GM12878 (cell line): ENCODE data around the gene TIGD2. TPM values are rescaled to one million over a fixed set of nuclear protein-coding genes. Genes with fewer than 3 reads are reported as not detected.

Experiments
- ATAC-seq: fragments of 200-7000 bp; cut with Tn5 transposase; 3 replicates; pipeline ENCODE4 v1.9.1; 2020; ENCODE audit warnings: mild to moderate bottlenecking, moderate library complexity
- BruUV-seq: library from RNA; stranded (reverse); fragments of 400-500 nt; replicated peaks from 2 replicates; lab custom pipeline; 2021; lab: Mats Ljungman, UMichigan
- CTCF ChIA-PET: fragments of 300-600 bp; sonication (Branson Sonifier 250); formaldehyde crosslinking; extraction: SDS; loops from one replicate; lab custom pipeline; 2021; ENCODE audit warnings: inconsistent platforms; lab: Yijun Ruan, JAX
- POLR2A ChIA-PET: fragments of 350-600 bp; formaldehyde crosslinking; extraction: SDS; loops from one replicate; lab custom pipeline; 2021; ENCODE audit warnings: inconsistent platforms; lab: Charles Lee
- RAD21 ChIA-PET: fragments of 300-600 bp; sonication (Branson Sonifier 250); formaldehyde crosslinking; loops from one replicate; lab custom pipeline; 2023; ENCODE audit warnings: antibody characterized with exemption; ENCODE audit not compliant: unreplicated experiment; lab: Charles Lee
- SMC1A ChIA-PET: fragments of 300-600 bp; sonication (Branson Sonifier 250); formaldehyde crosslinking; loops from one replicate; lab custom pipeline; 2023; ENCODE audit not compliant: unreplicated experiment, uncharacterized antibody; lab: Charles Lee
- DNase-seq: peaks from one replicate; pipeline ENCODE4 v3.0.0-alpha.2; 2011; ENCODE audit warnings: low read depth, low spot score
- FAIRE-seq: peaks from 3 replicates; lab custom pipeline; 2011; peaks lifted over from hg19 to GRCh38; lab: Jason Lieb, UNC
- H2AFZ ChIP-seq: 2 replicates; pipeline ENCODE4 v1.6.0; 2011; ENCODE audit warnings: low read depth, low read length, control low read depth; ENCODE audit not compliant: control insufficient read depth
- H3K27ac ChIP-seq: 2 replicates; pipeline ENCODE4 v1.5.1; 2011; ENCODE audit warnings: control low read depth; ENCODE audit not compliant: control insufficient read depth, insufficient read depth
- H3K27me3 ChIP-seq, 2 experiments: replicated peaks in 1 of 2; 2 replicates each; pipeline versions ENCODE4 v1.6.0 to v1.6.1; 2011; ENCODE audit warnings: low read length in 1 of 2; ENCODE audit not compliant: control insufficient read depth in 2 of 2, insufficient read depth in 2 of 2
- H3K36me3 ChIP-seq, 2 experiments: 2 replicates each; pipeline ENCODE4 v1.5.1; 2011; ENCODE audit warnings: low read length in 1 of 2; ENCODE audit not compliant: control insufficient read depth in 2 of 2, insufficient read depth in 2 of 2
- H3K4me1 ChIP-seq: 2 replicates; pipeline ENCODE4 v1.6.1; 2011; ENCODE audit warnings: mild to moderate bottlenecking, low read length, moderate library complexity, mixed read lengths; ENCODE audit not compliant: control insufficient read depth, insufficient read depth
- H3K4me2 ChIP-seq: 2 replicates; pipeline ENCODE4 v1.6.0; 2011; ENCODE audit warnings: control low read depth; ENCODE audit not compliant: control insufficient read depth, insufficient read depth
- H3K4me3 ChIP-seq: fragments of 200-600 bp; sonication (generic); 2 replicates; pipeline ENCODE4 v1.5.1; 2016
- H3K79me2 ChIP-seq: 2 replicates; pipeline ENCODE4 v1.6.0; 2011; ENCODE audit warnings: low read length; ENCODE audit not compliant: control insufficient read depth, insufficient read depth
- H3K9ac ChIP-seq: 2 replicates; pipeline ENCODE4 v1.8.0; 2011; ENCODE audit warnings: low read length, control low read depth, mixed read lengths; ENCODE audit not compliant: control insufficient read depth, insufficient read depth
- H3K9me3 ChIP-seq: replicated peaks from 3 replicates; pipeline ENCODE4 v1.5.1; 2011; ENCODE audit warnings: mild to moderate bottlenecking, low read length; ENCODE audit not compliant: control insufficient read depth, insufficient read depth
- H4K20me1 ChIP-seq: 2 replicates; pipeline ENCODE4 v1.6.0; 2011; ENCODE audit not compliant: control insufficient read depth, insufficient read depth
- CHD1 ChIP-seq: IDR thresholded peaks from 2 replicates; pipeline ENCODE4 v1.6.1; 2012; ENCODE audit warnings: low read depth, low read length, improper control_type of control experiment
- CHD2 ChIP-seq: IDR thresholded peaks from 2 replicates; pipeline ENCODE4 v1.6.1; 2011; ENCODE audit warnings: low read depth, low read length, improper control_type of control experiment, borderline replicate concordance
- CREB1 ChIP-seq: IDR thresholded peaks from 2 replicates; pipeline ENCODE4 v1.6.1; 2012; ENCODE audit warnings: low read depth, mild to moderate bottlenecking, inconsistent platforms
- DPF2 ChIP-seq: fragments of 450-650 bp; IDR thresholded peaks from 2 replicates; pipeline ENCODE4 v1.6.1; 2017; ENCODE audit warnings: mild to moderate bottlenecking
- EGR1 ChIP-seq, 2 experiments: IDR thresholded peaks; 1 replicate in 1 of 2; 2 replicates in 1 of 2; pipeline ENCODE4 v1.6.1; 2011 to 2012; ENCODE audit warnings: low read depth in 2 of 2, low read length in 2 of 2, borderline replicate concordance in 1 of 2, mild to moderate bottlenecking in 1 of 2, moderate library complexity in 1 of 2
- EP300 ChIP-seq, 2 experiments: fragments of 150-350 bp in 1 of 2; IDR thresholded peaks; 2 replicates each; pipeline ENCODE4 v1.6.1; 2011 to 2012; ENCODE audit warnings: low read depth in 2 of 2, low read length in 2 of 2, borderline replicate concordance in 1 of 2, improper control_type of control experiment in 1 of 2, inconsistent platforms in 1 of 2; ENCODE audit not compliant: control insufficient read depth in 1 of 2
- GABPA ChIP-seq: IDR thresholded peaks from 2 replicates; pipeline ENCODE4 v1.6.1; 2014; ENCODE audit warnings: antibody characterized with exemption, low read depth, mild to moderate bottlenecking, inconsistent platforms
- HDAC2 ChIP-seq: fragments of 200-600 bp; sonication (generic); IDR thresholded peaks from 2 replicates; pipeline ENCODE4 v1.6.1; 2017
- IRF5 ChIP-seq: fragments of 450-650 bp; IDR thresholded peaks from 2 replicates; pipeline ENCODE4 v1.6.1; 2017; ENCODE audit warnings: borderline replicate concordance
- MXI1 ChIP-seq: fragments of 150-350 bp; IDR thresholded peaks from 2 replicates; pipeline ENCODE4 v1.6.1; 2011; ENCODE audit warnings: low read depth, mild to moderate bottlenecking, inconsistent platforms, low read length, improper control_type of control experiment
- RAD21 ChIP-seq: IDR thresholded peaks from 2 replicates; pipeline ENCODE4 v1.6.1; 2011; ENCODE audit warnings: mild to moderate bottlenecking, low read depth, low read length, moderate library complexity; ENCODE audit not compliant: insufficient read depth
- RAD51 ChIP-seq: fragments of 450-650 bp; IDR thresholded peaks from 2 replicates; pipeline ENCODE4 v1.6.1; 2016; ENCODE audit warnings: moderate library complexity, mild to moderate bottlenecking, inconsistent platforms
- RB1 ChIP-seq: fragments of 450-650 bp; formaldehyde crosslinking; IDR thresholded peaks from 2 replicates; pipeline ENCODE4 v1.6.1; 2017; ENCODE audit warnings: mild to moderate bottlenecking, borderline replicate concordance
- RBBP5 ChIP-seq: fragments of 200-600 bp; sonication (generic); conservative IDR thresholded peaks from 2 replicates; pipeline ENCODE4 v1.6.1; 2016
- SMARCA5 ChIP-seq: fragments of 450-650 bp; IDR thresholded peaks from 2 replicates; pipeline ENCODE4 v1.6.1; 2017; ENCODE audit warnings: mild to moderate bottlenecking
- SP1 ChIP-seq: IDR thresholded peaks from one replicate; pipeline ENCODE4 v1.6.1; 2011; ENCODE audit warnings: low read depth, low read length
- STAT1 ChIP-seq: fragments of 450-650 bp; conservative IDR thresholded peaks from 2 replicates; pipeline ENCODE4 v1.6.1; 2014; ENCODE audit warnings: antibody characterized with exemption, mild to moderate bottlenecking
- ZBED1 ChIP-seq: IDR thresholded peaks from 2 replicates; pipeline ENCODE4 v1.6.1; 2016; ENCODE audit warnings: borderline replicate concordance
- ZSCAN29 ChIP-seq: fragments of 450-650 bp; IDR thresholded peaks from 2 replicates; pipeline ENCODE4 v1.6.1; 2017; ENCODE audit warnings: mild to moderate bottlenecking, moderate library complexity
- ZZZ3 ChIP-seq: IDR thresholded peaks from 2 replicates; pipeline ENCODE4 v1.6.1; 2011; ENCODE audit warnings: low read depth; ENCODE audit not compliant: control insufficient read depth, insufficient read length
- WGBS: methylation state at CpG from one replicate; pipeline ENCODE4 v1.1.6; 2016; ENCODE audit warnings: low lambda C conversion rate; ENCODE audit not compliant: insufficient replicate concordance, insufficient coverage; ENCODE audit errors: missing lambda C conversion rate; 5-methylcytosine and 5-hydroxymethylcytosine counted together
- in situ Hi-C: fragments of 300-500 bp; cut with MboI; formaldehyde crosslinking; loops from 9 replicates; pipeline ENCODE4 v1.14.3; 2018; ENCODE audit warnings: mixed read lengths
- intact Hi-C: fragments of 100-400 bp; cut with micrococcal nuclease; formaldehyde crosslinking; loops from one replicate; pipeline ENCODE4 v1.14.2; 2022; ENCODE audit not compliant: unreplicated experiment
- polyA plus RNA-seq, 11 experiments: library from polyadenylated mRNA; depleted of rRNA in 4 of 11; unstranded in 6 of 11; stranded (reverse) in 5 of 11; fragments of >200 nt; fragmentation: Nextera tagmentation in 4 of 11; fragmentation: Illumina TruSeq in 1 of 11; extraction: Ambion mirVana in 4 of 11; extraction: Trizol in 1 of 11; gene quantifications; 1 replicate in 1 of 11; 2 replicates in 10 of 11; pipeline versions ENCODE4 v1.2.1 to v1.2.3, GENCODE V29; 2011 to 2016; ENCODE audit warnings: inconsistent platforms in 2 of 11, missing spikeins in 2 of 11, low read depth in 1 of 11
- total RNA-seq, 4 experiments: library from RNA; depleted of rRNA in 3 of 4; stranded (reverse); fragments of >200 nt in 3 of 4; fragmentation: Illumina TruSeq in 1 of 4; extraction: Trizol in 1 of 4; gene quantifications; 2 replicates each; pipeline versions ENCODE4 v1.2.1 to v1.2.3, GENCODE V29; 2013 to 2021
- TF ChIP-seq, protein P1 (sequence below): IDR thresholded peaks from 2 replicates; pipeline ENCODE4 v1.6.1; 2012; ENCODE audit warnings: low read depth, low read length, improper control_type of control experiment

The TIGD2 gene
- total and polyA plus RNA-seq, 10 of the 15 experiments (the other 5 are each of a cell fraction or from before 2014, with no cell fraction given), result 2.4 to 8.4 (median 5.0) TPM

GRCh38 chr4:89160806-89161205 lies 49.5 kb downstream of the TIGD2 start (continued):
- no peak for TF ChIP-seq IRF5

GRCh38 chr4:89161841-89162240 lies 50.5 kb downstream of the TIGD2 start:
- no peak for FAIRE-seq
- H3K4me1 ChIP-seq, result no peaks in the 10 kb centered on the region
- in situ Hi-C loops (no loop called here), intact Hi-C loops (no loop called here)
- no peak overlapping the region for H3K4me3 ChIP-seq
- no peak overlapping the region for H2AFZ ChIP-seq
- ChIA-PET RAD21 (interaction anchor here (0.9 kb wide), 1 partner anchor 19 kb away, joined by 3 read pairs; no protein-coding TSS in a partner anchor), CTCF (interaction anchor here (0.7 to 3.3 kb wide), 5 partner anchors 8 to 711 kb away, joined by 3 to 21 read pairs (median 4); no protein-coding TSS in a partner anchor), POLR2A (no interaction called here), SMC1A (interaction anchor here (0.6 to 2.0 kb wide), 4 partner anchors 10 to 91 kb away, joined by 3 to 7 read pairs (median 4); no protein-coding TSS in a partner anchor)
- 12% methylated on average over 2 of the region's 2 CpGs for WGBS
- H3K9me3 ChIP-seq, result no peaks in the 10 kb centered on the region
- H3K4me2 ChIP-seq, result no peak overlapping the region
- no peak for DNase-seq
- no TSS peak for BruUV-seq
- no peak for ATAC-seq
- no peaks in the 10 kb centered on the region for H4K20me1 ChIP-seq
- TF ChIP-seq DPF2 (no peak), RBBP5 (no peak), HDAC2 (no peak), CHD1 (no peak), RAD21 (no peak), ZZZ3 (no peak), SP1 (no peak), RB1 (no peak), CHD2 (no peak), GABPA (no peak), ZBED1 (no peak), ZSCAN29 (no peak), RAD51 (no peak), SMARCA5 (no peak), STAT1 (no peak), MXI1 (no peak), EP300 (IDR thresholded peaks at IDR 0.05; ENCODE audit: borderline replicate concordance in 1 of 2, control insufficient read depth in 1 of 2, low read depth in 2 of 2, low read length in 2 of 2) (no peak), EGR1 (IDR thresholded peaks at IDR 0.05; ENCODE audit: borderline replicate concordance in 1 of 2, low read depth in 2 of 2, low read length in 2 of 2) (no peak), CREB1 (no peak)
- TF ChIP-seq, protein P1, sequence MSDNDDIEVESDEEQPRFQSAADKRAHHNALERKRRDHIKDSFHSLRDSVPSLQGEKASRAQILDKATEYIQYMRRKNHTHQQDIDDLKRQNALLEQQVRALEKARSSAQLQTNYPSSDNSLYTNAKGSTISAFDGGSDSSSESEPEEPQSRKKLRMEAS, result no peak
- H3K27me3 ChIP-seq, result no peaks in the 10 kb centered on the region; a peak in 1 of 4 replicates
- no peaks in the 10 kb centered on the region for H3K79me2 ChIP-seq
- H3K27ac ChIP-seq, result no peak overlapping the region
- no peak overlapping the region for H3K9ac ChIP-seq
- no peaks in the 10 kb centered on the region for H3K36me3 ChIP-seq
